ENCODE results near the gene TLE5. TPM values are rescaled to one million over a fixed set of nuclear protein-coding genes. Genes with fewer than 3 reads are reported as not detected.
A peak's percentile ranks its signal among the peaks of the same experiment; 100 is the strongest.
"Not testable (repeated sequence)": the region's sequence is repeated elsewhere in the genome, so short reads cannot be mapped to it uniquely, and the experiment has no call there.

TLE5 gene
- total RNA-seq, 4 donors from 2014 or later: 502 to 905 (median 558) TPM

- no peak for ATAC-seq
- Histone ChIP-seq H3K27me3 (no peaks in the 10 kb centered on the region), H3K4me3 (no peak overlapping the region), H3K36me3 (peaks cover 0 to 72% of the 10 kb centered on the region in 2 donors), H3K9me3 (no peaks in the 10 kb centered on the region), H3K4me1 (peaks cover 2 to 59% (median 24%) of the 10 kb centered on the region in 3 donors), H3K27ac (peak overlapping the region in 3 of 4 donors; percentile 85 to 99 (median 98))
- 62% methylated on average over 7 of the region's 20 CpGs; no CpG with 5 or more reads in 1 of the 2 donors for WGBS, 2 donors (ENCODE audit: low coverage in 1 of 2)
- no peak for TF ChIP-seq EP300 (IDR thresholded peaks at IDR 0.05)
- TF ChIP-seq CTCF (IDR thresholded peaks at IDR 0.05): no peak
- no peak for TF ChIP-seq POLR2A (IDR thresholded peaks at IDR 0.05)
- no peak for TF ChIP-seq POLR2AphosphoS5 (IDR thresholded peaks at IDR 0.05)
Measured at GRCh38 chr19:3054972-3055740, 7.1 kb downstream of the TLE5 start.

GRCh38 chr19:3054265-3054971 is 7.9 kb downstream of the TLE5 start:
- no peak for ATAC-seq
- Histone ChIP-seq H3K27me3 (no peaks in the 10 kb centered on the region), H3K4me1 (peaks cover 2 to 51% (median 24%) of the 10 kb centered on the region in 3 donors), H3K9me3 (no peaks in the 10 kb centered on the region), H3K27ac (peak overlapping the region in 3 of 4 donors; percentile 85 to 99 (median 98)), H3K4me3 (no peak overlapping the region), H3K36me3 (peaks cover 0 to 65% of the 10 kb centered on the region in 2 donors)
- TF ChIP-seq CTCF (IDR thresholded peaks at IDR 0.05) (no peak), POLR2AphosphoS5 (IDR thresholded peaks at IDR 0.05) (no peak), EP300 (IDR thresholded peaks at IDR 0.05) (no peak), POLR2A (IDR thresholded peaks at IDR 0.05) (no peak)
- 81% methylated on average over 4 of the region's 4 CpGs; no CpG with 5 or more reads in 1 of the 2 donors for WGBS, 2 donors (ENCODE audit: low coverage in 1 of 2)

- Histone ChIP-seq H3K9me3 (no peaks in the 10 kb centered on the region), H3K27me3 (no peaks in the 10 kb centered on the region), H3K27ac (peak overlapping the region in 3 of 4 donors; percentile 85 to 99 (median 98)), H3K4me3 (no peak overlapping the region), H3K4me1 (peaks cover 2 to 45% (median 24%) of the 10 kb centered on the region in 3 donors), H3K36me3 (peaks cover 0 to 59% of the 10 kb centered on the region in 2 donors)
- WGBS, 2 donors (ENCODE audit: low coverage in 1 of 2): 0 to 100% methylated on average over 1 of the region's 21 CpGs
- no peak for ATAC-seq
- no peak for TF ChIP-seq POLR2AphosphoS5 (IDR thresholded peaks at IDR 0.05)
- no peak for TF ChIP-seq EP300 (IDR thresholded peaks at IDR 0.05)
- TF ChIP-seq POLR2A (IDR thresholded peaks at IDR 0.05): no peak
- no peak for TF ChIP-seq CTCF (IDR thresholded peaks at IDR 0.05)
Measured at GRCh38 chr19:3053780-3054179, 8.5 kb downstream of the TLE5 start.

- peak; percentile 29 for TF ChIP-seq POLR2AphosphoS5 (IDR thresholded peaks at IDR 0.05)
- no peak for TF ChIP-seq POLR2A (IDR thresholded peaks at IDR 0.05)
- Histone ChIP-seq H3K4me1 (peaks cover 2 to 42% (median 23%) of the 10 kb centered on the region in 3 donors), H3K36me3 (peaks cover 0 to 53% of the 10 kb centered on the region in 2 donors), H3K4me3 (no peak overlapping the region), H3K27me3 (no peaks in the 10 kb centered on the region), H3K9me3 (no peaks in the 10 kb centered on the region), H3K27ac (no peak overlapping the region)
- WGBS, 2 donors (ENCODE audit: low coverage in 1 of 2): 0 to 40% methylated on average over 1 of the region's 15 CpGs
- ATAC-seq: no peak
Measured at GRCh38 chr19:3053218-3053621, 9.1 kb downstream of the TLE5 start.

- not testable (repeated sequence) for H3K9me3 ChIP-seq, H3K27ac ChIP-seq, ATAC-seq, H3K4me3 ChIP-seq, H3K27me3 ChIP-seq
- 84 to 100% methylated on average over 1 to 3 of the region's 7 CpGs for WGBS, 2 donors (ENCODE audit: low coverage in 1 of 2)
- peaks cover 0 to 21% of the 10 kb centered on the region in 2 donors for H3K36me3 ChIP-seq
- H3K4me1 ChIP-seq: peaks cover 0 to 33% (median 8%) of the 10 kb centered on the region in 3 donors
Measured at GRCh38 chr19:3050016-3050415, 12.3 kb downstream of the TLE5 start.

Measured in gastroesophageal sphincter (tissue), 4 donors.